ENCODE results near the gene ZFP3.
"Not testable (repeated sequence)": the region's sequence is repeated elsewhere in the genome, so short reads cannot be mapped to it uniquely, and the experiment has no call there.

ZFP3 gene

GRCh38 chr17:5078106-5079028 is at the start of gene ZFP3:
ZFP3 (plus strand) TSS chr17:5078467; CDS start chr17:5091505, 13,038 bp downstream.
- peak; percentile 35 for DNase-seq (ENCODE audit: extremely low read depth, low read depth)
- peak; percentile 1; the same call in 1 of the 2 replicates for TF ChIP-seq CTCF (IDR thresholded peaks at IDR 0.05; ENCODE audit: low read depth, low read length)

GRCh38 chr17:5030168-5030567 is 48.1 kb upstream of the ZFP3 start:
- DNase-seq (ENCODE audit: extremely low read depth, low read depth): not testable (repeated sequence)

GRCh38 chr17:5031365-5032082 is 46.7 kb upstream of the ZFP3 start:
- peak; percentile 81 for TF ChIP-seq CTCF (IDR thresholded peaks at IDR 0.05; ENCODE audit: low read depth, low read length)
- DNase-seq (ENCODE audit: extremely low read depth, low read depth): peak; percentile 44

- no peak for DNase-seq (ENCODE audit: extremely low read depth, low read depth)
- TF ChIP-seq CTCF (IDR thresholded peaks at IDR 0.05; ENCODE audit: low read depth, low read length): no peak
Measured at GRCh38 chr17:5032865-5033264, 45.4 kb upstream of the ZFP3 start.

- no peak for TF ChIP-seq CTCF (IDR thresholded peaks at IDR 0.05; ENCODE audit: low read depth, low read length)
Measured at GRCh38 chr17:5033352-5034015, 44.8 kb upstream of the ZFP3 start.

GRCh38 chr17:5034063-5034462 is 44.2 kb upstream of the ZFP3 start:
- DNase-seq (ENCODE audit: extremely low read depth, low read depth): no peak
- no peak for TF ChIP-seq CTCF (IDR thresholded peaks at IDR 0.05; ENCODE audit: low read depth, low read length)

More at GRCh38 chr17:5033352-5034015, 44.8 kb upstream of the ZFP3 start:
- no peak for DNase-seq (ENCODE audit: extremely low read depth, low read depth)

- no peak for TF ChIP-seq CTCF (IDR thresholded peaks at IDR 0.05; ENCODE audit: low read depth, low read length)
- no peak for DNase-seq (ENCODE audit: extremely low read depth, low read depth)
Measured at GRCh38 chr17:5034651-5035050, 43.6 kb upstream of the ZFP3 start.

All from AG09319 (cell line).